ENCODE measurements around the gene LRRC42.

LRRC42 gene

DNA sequence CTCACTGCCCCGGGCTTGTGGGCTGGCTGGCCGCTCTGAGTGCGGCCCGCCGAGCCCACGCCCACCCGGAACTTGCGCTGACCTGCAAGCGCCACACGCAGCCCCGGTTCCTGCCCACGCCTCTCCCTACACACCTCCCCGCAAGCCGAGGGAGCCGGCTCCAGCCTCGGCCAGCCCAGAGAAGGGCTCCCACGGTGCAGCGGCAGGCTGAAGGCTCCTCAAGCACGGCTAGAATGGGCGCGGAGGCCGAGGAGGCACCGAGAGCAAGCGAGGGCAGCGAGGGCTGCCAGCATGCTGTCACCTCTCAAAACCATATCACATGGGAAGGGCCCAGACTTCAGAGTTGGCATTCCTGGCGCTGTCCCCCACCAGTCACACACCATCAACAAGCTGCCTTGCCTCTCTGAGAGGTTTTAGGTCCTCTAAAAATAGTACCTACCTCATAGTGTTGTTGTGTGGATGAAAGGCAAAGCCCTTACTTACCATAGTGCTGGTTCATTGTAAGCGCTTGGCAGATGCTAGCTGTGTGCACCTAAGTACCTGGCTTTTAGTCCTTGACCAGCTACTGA is 58.4 kb downstream of the LRRC42 start:
- DNase-seq: no peak

DNA sequence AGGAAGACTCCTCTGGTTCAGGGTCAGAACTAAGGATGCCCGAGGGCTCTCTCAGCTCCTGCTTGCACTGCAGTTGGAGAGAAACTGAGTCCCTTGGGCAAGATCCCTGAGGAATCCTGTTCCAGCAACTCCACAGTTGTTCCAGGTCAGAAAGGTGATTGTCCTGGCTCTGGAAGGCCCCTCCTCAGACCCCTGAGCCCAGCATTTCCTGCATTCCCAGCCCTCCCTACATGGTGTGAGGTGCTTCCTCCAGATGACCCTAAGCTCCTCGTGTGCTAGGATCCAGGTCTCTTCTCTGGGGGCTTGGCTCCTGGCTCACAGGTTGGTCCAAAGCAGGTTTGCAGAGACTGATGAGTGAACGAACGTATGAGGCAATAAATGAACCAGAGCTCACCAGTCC is 60.4 kb downstream of the LRRC42 start:
- no peak for DNase-seq

DNA sequence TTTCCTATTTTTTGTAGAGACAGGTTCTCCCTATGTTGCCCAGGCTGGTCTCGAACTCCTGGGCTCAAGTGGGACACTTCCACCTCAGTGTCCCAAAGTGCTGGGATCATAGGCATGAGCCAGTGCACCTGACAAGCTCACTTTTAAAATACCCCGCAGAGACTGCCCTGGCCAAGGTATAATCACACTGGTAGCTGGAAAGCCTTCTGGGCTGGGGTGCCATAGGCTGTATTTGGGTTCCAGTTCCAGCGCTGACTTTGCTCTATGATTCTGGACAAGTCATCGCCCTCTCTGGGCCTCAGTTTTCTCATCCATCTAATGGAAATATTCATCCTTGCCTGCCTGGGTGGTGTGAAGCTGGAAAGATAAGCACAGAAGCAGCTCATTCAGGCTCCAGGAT is 61.5 kb downstream of the LRRC42 start:
- no peak for DNase-seq

DNA sequence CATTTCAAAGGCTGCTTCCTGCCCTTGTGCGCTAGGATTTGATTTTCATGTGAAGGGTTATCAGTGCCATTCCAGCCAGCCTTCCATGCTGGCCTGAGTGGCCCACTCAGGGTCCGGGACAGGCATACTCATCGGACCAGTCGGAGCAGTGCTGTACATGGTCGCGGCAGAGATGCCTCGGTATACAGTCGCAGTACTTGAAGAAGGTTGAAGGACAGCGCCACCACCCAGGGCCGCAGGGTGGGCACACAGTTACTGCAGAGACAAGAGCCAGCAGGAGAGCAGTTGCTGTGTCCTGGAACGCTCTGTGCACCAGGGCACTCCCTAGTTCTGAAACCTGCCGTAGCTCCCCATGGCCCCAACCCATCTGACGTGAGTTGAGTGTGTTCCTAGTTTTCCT is 62.7 kb downstream of the LRRC42 start:
- DNase-seq: no peak

DNA sequence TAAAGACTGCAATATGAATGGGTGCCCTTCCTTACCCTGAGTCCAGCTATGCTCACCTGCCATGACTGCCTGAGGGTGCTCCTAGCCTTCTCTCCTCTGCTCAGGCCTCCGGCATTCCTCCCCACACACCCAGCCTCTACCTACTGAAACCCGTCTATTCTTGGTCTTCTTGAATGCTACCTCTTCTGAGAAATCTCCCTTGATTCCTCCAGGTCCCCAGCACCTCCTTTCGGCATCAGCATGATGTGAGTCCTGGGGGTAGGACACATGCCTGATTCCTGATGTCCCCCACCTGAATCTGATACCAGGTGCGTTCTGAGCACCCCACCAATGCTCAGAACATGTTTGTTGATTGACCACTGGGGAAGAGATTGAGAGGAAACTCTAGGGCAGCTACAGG is 63.3 kb downstream of the LRRC42 start:
- DNase-seq: no peak

DNA sequence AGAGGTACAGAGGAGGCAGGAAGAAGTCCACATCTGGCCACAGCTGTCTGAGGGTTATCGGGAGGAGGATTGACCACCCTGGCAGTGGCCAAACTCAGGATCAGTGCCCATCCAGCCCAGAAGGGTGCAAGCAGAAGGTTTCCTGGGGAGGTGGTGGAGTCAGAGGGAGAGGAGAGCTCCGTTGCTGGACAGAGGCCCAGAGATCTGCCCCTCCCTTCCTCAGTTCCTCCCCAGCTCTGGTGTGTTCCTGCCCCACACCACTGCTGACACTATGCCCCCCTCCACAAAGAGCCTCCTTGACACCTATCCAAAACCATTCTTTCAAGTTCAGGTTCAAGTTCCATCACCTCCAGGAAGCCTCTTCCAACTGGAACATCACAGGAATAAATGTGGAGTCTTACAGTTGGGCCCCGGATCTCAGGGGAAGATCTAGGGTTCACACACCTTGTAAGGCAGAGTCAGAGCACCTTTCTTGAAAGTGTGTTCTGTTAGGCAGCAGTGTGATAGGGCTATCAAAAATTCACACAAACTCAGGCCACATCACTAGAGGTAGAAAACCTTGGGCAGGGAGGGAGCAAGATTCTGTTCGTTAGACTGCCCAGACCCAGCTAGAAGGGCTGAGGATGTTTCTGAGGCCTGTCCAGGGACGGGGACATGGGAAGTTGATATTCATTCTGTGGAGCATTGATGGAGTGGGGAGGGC is 64.4 kb downstream of the LRRC42 start:
- no peak for DNase-seq

DNA sequence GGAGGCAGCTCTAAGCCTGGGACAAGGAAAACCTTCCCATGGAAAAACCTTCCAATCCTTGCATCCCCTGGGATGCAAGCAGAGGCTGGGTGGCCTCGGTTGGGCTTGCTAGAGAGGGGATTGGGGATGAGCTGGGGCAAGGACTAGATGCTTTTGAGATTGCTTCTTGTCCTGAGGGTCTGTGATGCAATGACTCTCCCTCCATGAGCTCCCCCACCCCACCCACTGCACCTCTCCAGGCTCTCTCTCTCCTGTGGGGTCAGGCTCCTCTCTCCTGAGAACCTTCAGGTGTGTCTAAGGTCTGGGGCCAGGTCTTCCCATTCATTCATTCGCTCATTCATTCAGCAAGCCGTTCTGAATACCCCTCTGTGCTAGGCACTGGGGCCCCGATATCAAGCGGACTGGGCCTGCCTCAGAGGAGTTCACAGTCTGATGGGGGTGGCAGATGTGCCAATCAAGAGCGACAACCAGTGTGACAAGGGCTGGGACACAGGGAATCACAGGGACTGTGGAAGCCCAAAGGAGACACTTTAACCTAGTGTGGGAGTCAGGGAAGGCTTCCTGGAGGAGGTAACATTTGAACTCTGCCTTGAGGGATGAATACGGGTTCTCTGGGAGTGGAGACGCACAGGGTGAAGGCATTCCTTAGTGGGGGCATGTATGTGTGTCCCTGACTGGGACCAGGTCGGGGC is 65.3 kb downstream of the LRRC42 start:
- no peak for DNase-seq

DNA sequence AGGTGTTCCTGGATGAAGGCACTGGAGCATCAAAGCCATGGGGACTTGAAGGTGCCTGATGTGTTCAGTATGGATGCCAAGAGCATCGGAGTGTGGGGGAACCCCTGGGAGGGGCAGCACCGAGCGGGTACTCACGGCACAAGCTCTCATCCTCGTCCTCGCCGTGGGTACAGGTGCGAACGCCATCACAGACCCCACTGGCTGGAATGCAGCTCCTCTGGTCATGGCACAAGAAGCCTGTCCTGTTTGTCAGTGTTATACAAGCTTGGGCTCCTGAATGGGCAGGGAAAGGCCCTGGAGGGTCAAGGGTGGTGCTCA is 65.8 kb downstream of the LRRC42 start:
- no peak for DNase-seq

DNA sequence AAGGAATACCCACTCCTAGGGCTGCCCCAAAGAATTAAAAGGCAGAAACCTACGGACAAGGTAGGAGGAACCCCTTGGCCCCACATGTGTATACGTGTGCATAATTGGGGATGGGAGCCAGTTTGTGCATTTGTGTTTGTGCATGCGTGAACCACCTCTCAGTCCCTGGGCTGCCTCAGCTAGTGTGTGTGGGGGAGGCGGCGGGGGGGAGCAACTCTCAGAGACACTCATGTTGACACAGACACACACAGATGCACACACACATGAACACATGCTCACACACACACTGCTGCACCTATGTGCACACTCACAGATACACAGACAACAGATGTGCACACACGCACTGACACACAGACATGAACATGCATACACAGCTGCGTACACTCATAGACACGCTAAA is 66.7 kb downstream of the LRRC42 start:
- DNase-seq: no peak

DNA sequence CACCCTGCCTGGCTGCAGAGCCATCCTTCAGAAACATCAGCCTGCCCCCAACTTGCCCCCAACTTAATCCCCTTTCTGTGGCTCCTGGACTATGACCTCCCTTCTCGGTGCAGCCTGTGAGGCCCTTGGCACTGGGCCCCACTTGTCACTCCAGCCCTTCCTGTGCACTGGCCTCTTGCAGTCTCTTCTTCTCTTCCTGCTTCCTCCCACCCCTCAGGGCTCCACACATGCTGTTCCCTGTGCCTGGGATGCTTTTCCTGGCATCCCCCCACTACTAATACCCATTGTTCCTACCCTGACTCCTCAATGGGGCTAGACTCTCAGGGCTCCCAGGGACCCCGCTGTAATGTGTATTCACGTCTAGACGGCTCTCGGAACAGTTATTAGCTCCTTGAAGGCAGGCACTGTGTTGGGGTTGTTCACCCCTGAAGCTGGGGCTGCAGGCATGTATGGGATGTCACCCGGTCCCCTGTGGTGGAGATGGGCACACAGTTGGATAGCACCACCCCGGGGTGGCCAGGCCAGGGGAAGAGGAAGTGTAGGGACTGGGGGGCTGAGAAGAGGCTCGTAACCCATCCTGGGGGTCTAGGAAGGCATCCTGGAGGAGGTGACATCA is 67.4 kb downstream of the LRRC42 start:
- no peak for DNase-seq

DNA sequence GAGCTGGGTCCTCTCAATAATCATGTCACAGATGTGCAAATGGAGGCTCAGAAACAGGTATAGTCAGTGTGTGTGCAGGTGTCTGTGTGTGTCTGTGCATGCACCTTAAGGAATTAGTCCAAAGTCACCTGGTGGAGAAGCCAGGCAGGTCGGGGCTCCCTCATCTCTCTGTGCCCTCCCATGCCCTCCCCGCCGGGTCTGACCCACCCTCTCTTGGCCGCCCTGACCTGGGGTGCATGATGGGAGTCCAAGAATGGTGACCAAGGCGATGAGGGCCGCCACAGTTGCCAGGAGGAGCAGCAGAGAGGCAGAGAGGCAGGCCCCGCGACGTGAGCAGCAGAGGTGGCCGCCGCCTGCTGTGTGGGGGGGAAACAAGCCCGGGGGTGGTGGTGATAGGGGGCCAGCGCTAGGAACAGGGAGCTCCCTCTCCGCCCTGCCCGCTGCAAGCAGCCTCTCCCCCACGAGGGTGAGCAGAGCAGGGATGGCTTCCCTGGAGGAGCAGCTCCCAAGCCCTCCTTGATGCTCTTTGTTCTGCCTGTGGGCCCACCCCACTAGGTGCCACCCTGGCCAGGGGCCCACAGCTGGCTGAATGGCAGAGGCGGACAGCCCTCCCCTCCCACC is 68.0 kb downstream of the LRRC42 start:
- no peak for DNase-seq

DNA sequence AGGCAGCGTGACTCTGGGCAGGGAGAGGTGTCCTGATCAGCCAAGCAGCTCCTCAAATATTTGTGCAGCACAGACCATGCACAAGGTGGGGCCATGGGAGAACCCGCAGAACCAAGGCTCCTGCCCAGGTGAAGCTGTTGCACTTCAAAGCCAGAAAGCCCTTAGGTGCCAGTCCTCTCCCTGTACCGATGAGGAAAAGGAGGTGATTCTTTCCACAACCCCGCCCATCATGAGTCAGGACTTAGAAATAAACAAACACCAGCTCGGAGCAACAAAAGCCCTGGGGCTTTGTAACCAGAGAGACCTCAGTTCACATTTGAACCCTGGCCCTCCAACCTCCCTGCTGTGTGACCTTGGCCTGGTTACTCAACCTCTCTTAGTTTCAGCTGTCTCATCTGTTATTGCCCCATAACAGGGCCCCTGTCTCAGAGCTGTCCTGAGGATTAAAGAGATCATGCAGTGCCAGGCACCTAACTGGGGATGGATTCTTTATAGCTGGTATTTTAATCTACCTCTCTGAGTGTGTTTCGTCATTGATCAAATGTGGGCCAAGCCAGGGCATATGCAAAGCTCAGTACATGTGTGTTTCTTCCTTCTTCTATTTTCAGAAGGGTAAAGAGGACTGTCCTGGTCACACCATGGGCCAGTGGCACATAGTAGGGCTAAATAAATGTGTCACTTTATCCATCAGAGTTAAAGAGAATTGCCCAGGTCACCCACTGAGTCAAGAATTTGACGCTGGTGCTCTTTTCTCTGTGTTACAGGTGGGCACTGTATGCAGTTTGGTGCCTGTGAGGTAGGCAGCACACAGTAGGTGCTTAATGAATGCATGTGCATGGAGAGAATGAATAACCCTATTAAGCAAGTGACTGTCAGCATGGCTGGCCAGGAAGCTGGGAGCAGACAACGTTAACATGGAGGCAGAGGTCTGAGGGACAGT is 70.5 kb downstream of the LRRC42 start:
- no peak for DNase-seq
